T-helper 17 cell (primary cell): ENCODE results near the gene TPP1. TPM values are rescaled to one million over a fixed set of nuclear protein-coding genes. Genes with fewer than 3 reads are reported as not detected.

Experiments
- ATAC-seq: fragments of 150-1000 bp; cut with Tn5 transposase; 2 replicates; pipeline ENCODE4 v1.10.0; 2021; ENCODE audit warnings: mild to moderate bottlenecking, moderate library complexity
- DNase-seq, 3 donors: peaks; one replicate each; pipeline versions ENCODE4 v3.0.0 to v3.0.0-alpha.2; 2020 to 2021
- H3K9me3 ChIP-seq: one replicate; pipeline ENCODE4 v1.7.0; 2013; ENCODE audit warnings: low read length, mild to moderate bottlenecking; ENCODE audit not compliant: control insufficient read depth, poor library complexity, severe bottlenecking
- H3K27ac Mint-ChIP-seq: one replicate; pipeline ENCODE4 v1.8.0; 2022; ENCODE audit warnings: mild to moderate bottlenecking, moderate library complexity, mixed read lengths
- H3K27me3 Mint-ChIP-seq: one replicate; pipeline ENCODE4 v1.8.0; 2022; ENCODE audit warnings: mixed read lengths
- H3K36me3 Mint-ChIP-seq: one replicate; pipeline ENCODE4 v1.8.0; 2022; ENCODE audit warnings: low read depth, mixed read lengths
- H3K4me1 Mint-ChIP-seq: one replicate; pipeline ENCODE4 v1.8.0; 2022; ENCODE audit warnings: mild to moderate bottlenecking, mixed read lengths
- H3K4me3 Mint-ChIP-seq: one replicate; pipeline ENCODE4 v1.8.0; 2022; ENCODE audit warnings: mild to moderate bottlenecking, moderate library complexity, mixed read lengths
- total RNA-seq, 4 donors: library from RNA in 2 of 4; stranded (reverse) in 2 of 4; gene quantifications; one replicate each; pipeline ENCODE4 v1.2.3 and lab custom pipeline; 2022 to 2026

Gene TPP1
- total RNA-seq, 2 donors from 2014 or later, result 77.1 to 84.6 TPM

DNA sequence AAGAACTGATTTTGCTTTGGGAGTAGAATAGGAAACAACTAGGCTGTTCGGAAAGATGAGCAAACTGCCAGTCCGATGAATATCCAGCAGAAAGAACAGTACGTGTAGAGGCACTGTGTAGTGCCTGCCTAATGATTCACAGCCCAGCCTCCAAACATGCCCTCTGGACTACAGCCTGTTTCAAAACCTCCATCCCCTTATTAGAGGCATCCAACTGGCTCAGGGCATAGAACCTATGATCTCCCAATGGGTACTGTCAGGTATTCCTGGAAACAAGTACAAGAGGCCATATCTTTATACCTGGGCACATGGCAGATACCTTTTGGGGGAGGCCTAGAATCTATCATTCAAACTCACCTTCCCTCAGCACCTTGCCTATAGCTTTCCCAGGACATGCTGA lies 20.7 kb downstream of the TPP1 start:
- ATAC-seq (no peak), DNase-seq (no peak)
- peak overlapping the region; percentile 68 for H3K27ac Mint-ChIP-seq
- H3K27me3 Mint-ChIP-seq, result no peaks in the 10 kb centered on the region
- H3K4me1 Mint-ChIP-seq, result peaks cover 47% of the 10 kb centered on the region
- peaks cover 17% of the 10 kb centered on the region for H3K36me3 Mint-ChIP-seq
- H3K4me3 Mint-ChIP-seq, result no peak overlapping the region
- H3K9me3 ChIP-seq, result no peaks in the 10 kb centered on the region

DNA sequence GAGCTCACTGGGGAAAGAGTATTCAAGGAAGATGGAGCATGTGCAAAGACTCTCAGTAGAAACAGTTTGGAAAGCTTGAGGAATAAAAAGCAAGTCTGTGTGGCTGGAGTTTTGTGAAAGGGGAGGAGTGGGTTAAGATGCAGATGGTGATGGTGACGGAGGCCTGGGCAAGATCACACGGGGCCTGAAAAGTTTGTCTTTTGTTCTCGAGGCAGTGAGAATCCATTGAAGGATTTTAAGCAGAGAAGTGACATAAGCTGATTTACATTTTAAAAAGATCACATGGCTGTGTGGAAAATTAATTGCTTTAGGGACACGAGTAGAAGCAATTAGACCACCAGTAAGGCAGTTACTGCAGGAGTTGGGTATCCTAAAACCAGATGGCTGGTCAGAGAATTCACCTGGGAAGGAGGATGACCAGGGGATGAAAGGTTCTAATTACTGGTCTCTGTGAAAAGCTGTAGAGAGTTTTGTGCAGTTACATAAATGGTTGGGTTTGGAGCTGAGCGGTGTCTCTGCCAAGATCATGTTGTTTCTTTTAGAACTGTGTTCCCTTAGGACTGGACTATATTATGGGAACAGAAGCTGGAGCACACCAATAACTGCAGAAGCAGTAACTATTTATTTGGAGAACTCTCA lies 22.9 kb downstream of the TPP1 start:
- H3K9me3 ChIP-seq, result no peaks in the 10 kb centered on the region
- Mint-ChIP-seq H3K27me3 (no peaks in the 10 kb centered on the region), H3K4me1 (peaks cover 42% of the 10 kb centered on the region), H3K27ac (peak overlapping the region; percentile 65), H3K36me3 (peaks cover 19% of the 10 kb centered on the region), H3K4me3 (no peak overlapping the region)
- no peak for ATAC-seq
- DNase-seq, result no peak

GRCh38 chr11:6594142-6594768 lies 25.0 kb downstream of the TPP1 start:
- Mint-ChIP-seq H3K4me1 (peaks cover 37% of the 10 kb centered on the region), H3K27ac (peak overlapping the region; percentile 79), H3K36me3 (peaks cover 15% of the 10 kb centered on the region)

DNA sequence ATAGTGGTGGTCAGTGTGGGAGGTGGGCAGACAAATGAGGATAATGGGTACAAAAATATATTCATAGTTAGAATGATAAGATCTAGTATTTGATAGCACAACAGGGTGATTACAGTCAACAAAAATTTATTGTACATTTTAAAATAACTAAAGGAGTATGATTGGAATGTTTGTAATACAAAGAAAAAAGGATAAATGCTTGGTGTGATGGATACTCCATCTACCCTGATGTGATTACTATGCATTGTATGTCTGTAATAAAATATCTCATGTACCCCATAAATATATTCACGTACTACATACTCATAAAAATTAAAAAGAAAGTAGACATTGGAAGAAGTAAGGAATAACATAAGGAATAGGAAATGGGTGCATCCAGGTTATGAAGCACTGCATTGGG lies 31.2 kb downstream of the TPP1 start:
- ATAC-seq (no peak), DNase-seq (no peak)
- Mint-ChIP-seq H3K4me1 (peaks cover 6% of the 10 kb centered on the region), H3K36me3 (peaks cover 10% of the 10 kb centered on the region), H3K4me3 (no peak overlapping the region), H3K27me3 (no peaks in the 10 kb centered on the region), H3K27ac (peak overlapping the region; percentile 59)
- H3K9me3 ChIP-seq, result no peaks in the 10 kb centered on the region

More at GRCh38 chr11:6594142-6594768, 25.0 kb downstream of the TPP1 start:
- H3K27me3 Mint-ChIP-seq, result no peaks in the 10 kb centered on the region
- no peaks in the 10 kb centered on the region for H3K9me3 ChIP-seq
- ATAC-seq (no peak), DNase-seq (no peak)
- H3K4me3 Mint-ChIP-seq, result no peak overlapping the region

GRCh38 chr11:6587360-6587953 lies 31.8 kb downstream of the TPP1 start:
- ATAC-seq, result no peak
- H3K4me3 Mint-ChIP-seq, result no peak overlapping the region
- no peak for DNase-seq
- no peaks in the 10 kb centered on the region for H3K9me3 ChIP-seq
- H3K36me3 Mint-ChIP-seq, result peaks cover 10% of the 10 kb centered on the region
- H3K27me3 Mint-ChIP-seq, result no peaks in the 10 kb centered on the region
- peaks cover 6% of the 10 kb centered on the region for H3K4me1 Mint-ChIP-seq
- H3K27ac Mint-ChIP-seq, result peak overlapping the region; percentile 59

DNA sequence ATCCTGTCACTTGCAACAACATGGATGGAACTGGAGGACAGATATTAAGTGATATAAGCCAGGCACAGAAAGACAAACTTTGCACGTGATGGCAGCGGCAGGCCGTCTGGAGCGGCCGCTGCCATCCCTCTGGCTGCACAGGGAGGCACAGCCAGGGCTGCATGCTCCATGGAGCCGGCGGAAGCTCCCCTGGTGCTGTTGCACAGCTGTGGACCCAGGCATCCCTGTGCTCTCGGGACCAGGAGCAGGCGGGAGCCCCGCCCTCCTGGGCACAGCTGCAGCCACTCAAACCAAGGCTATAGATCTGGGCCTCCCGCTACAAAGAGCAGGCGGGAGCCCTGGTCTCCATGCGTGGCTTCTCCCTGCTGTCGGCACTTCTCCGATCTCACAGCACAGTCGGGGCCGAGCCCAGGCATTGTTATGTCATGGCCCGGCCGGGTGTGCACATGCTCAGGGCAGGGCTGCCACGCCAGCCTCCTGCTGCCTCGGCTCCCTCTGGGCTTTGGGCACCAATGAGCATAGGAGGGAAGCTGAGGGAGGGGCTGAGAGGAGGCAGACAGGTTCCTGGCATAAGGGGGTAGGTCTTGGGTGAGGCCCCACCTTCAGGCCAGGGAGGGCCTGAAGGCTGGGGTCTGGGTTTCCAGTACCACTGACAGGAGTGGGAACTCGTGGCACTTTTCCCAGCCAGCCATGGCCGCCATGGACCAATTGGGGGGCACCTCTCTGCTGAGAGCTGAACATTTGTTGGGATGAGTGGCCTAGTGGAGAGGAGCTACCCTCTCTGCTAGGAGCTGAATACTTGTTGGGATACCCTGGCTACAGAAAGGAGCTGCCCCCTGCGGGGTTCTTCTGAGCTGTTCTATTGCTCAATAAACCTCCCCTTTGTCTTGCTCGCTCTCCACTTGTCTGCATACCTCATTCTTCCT lies 32.5 kb downstream of the TPP1 start:
- Mint-ChIP-seq H3K27me3 (no peaks in the 10 kb centered on the region), H3K36me3 (peaks cover 8% of the 10 kb centered on the region), H3K4me3 (no peak overlapping the region), H3K27ac (no peak overlapping the region), H3K4me1 (peaks cover 5% of the 10 kb centered on the region)
- DNase-seq (no peak), ATAC-seq (no peak)
- no peaks in the 10 kb centered on the region for H3K9me3 ChIP-seq

DNA sequence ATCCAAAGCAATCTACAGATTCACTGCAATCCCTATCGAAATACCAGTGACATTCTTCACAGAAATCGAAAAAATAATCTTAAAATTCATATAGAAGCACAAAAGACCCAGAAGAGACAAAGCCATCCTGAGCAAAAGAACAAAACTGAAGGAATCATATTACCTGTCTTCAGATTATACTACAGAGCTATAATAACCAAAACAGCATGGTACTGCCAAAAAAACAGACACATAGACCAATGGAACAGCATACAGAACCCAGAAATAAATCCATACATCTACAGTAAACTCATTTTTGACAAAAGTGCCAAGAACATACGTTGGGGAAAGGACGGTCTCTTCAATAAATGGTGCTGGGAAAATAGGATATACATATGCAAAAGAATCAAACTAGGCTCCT lies 34.7 kb downstream of the TPP1 start:
- Mint-ChIP-seq H3K27me3 (no peaks in the 10 kb centered on the region), H3K4me3 (no peak overlapping the region), H3K27ac (no peak overlapping the region), H3K4me1 (peaks cover 2% of the 10 kb centered on the region), H3K36me3 (peaks cover 7% of the 10 kb centered on the region)
- ATAC-seq (no peak), DNase-seq (no peak)
- H3K9me3 ChIP-seq, result no peaks in the 10 kb centered on the region

- ATAC-seq (no peak), DNase-seq (no peak)
- H3K27ac Mint-ChIP-seq, result no peak overlapping the region
- H3K27me3 Mint-ChIP-seq, result no peaks in the 10 kb centered on the region
- no peak overlapping the region for H3K4me3 Mint-ChIP-seq
- no peaks in the 10 kb centered on the region for H3K9me3 ChIP-seq
- H3K4me1 Mint-ChIP-seq, result no peaks in the 10 kb centered on the region
- H3K36me3 Mint-ChIP-seq, result peaks cover 7% of the 10 kb centered on the region
Measured at GRCh38 chr11:6583584-6583983, 35.6 kb downstream of the TPP1 start.

DNA sequence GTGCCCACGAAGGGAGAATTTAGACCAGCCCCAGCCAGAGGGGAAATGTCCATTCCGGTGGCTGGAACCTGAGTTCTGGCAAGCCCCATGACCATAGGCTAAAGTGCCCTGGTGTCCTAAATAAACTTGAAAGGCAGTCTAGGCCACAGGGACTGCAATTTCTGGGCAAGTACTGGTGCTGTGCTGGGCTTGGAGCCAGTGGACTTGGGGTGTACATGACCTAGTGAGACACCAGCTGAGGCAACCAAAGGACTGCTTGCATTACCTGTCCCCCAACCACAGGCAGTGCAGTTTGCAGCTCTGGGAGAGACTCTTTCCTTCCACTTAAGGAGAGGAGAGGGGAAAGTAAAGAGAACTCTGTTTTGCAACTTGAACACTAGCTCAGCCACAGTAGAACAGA lies 39.5 kb downstream of the TPP1 start:
- Mint-ChIP-seq H3K27me3 (no peaks in the 10 kb centered on the region), H3K36me3 (peaks cover 2% of the 10 kb centered on the region), H3K27ac (no peak overlapping the region), H3K4me1 (peaks cover 2% of the 10 kb centered on the region), H3K4me3 (no peak overlapping the region)
- no peak for ATAC-seq
- H3K9me3 ChIP-seq, result no peaks in the 10 kb centered on the region
- no peak for DNase-seq

- H3K9me3 ChIP-seq, result no peaks in the 10 kb centered on the region
- DNase-seq (no peak), ATAC-seq (no peak)
- Mint-ChIP-seq H3K27ac (no peak overlapping the region), H3K27me3 (no peaks in the 10 kb centered on the region), H3K36me3 (peaks cover 2% of the 10 kb centered on the region), H3K4me1 (peaks cover 2% of the 10 kb centered on the region), H3K4me3 (no peak overlapping the region)
Measured at GRCh38 chr11:6578134-6578533, 41.1 kb downstream of the TPP1 start.

- Mint-ChIP-seq H3K27ac (no peak overlapping the region), H3K36me3 (peaks cover 6% of the 10 kb centered on the region), H3K4me3 (no peak overlapping the region), H3K27me3 (no peaks in the 10 kb centered on the region), H3K4me1 (peaks cover 5% of the 10 kb centered on the region)
- DNase-seq (no peak), ATAC-seq (no peak)
- no peaks in the 10 kb centered on the region for H3K9me3 ChIP-seq
Measured at GRCh38 chr11:6576471-6577373, 42.5 kb downstream of the TPP1 start.

DNA sequence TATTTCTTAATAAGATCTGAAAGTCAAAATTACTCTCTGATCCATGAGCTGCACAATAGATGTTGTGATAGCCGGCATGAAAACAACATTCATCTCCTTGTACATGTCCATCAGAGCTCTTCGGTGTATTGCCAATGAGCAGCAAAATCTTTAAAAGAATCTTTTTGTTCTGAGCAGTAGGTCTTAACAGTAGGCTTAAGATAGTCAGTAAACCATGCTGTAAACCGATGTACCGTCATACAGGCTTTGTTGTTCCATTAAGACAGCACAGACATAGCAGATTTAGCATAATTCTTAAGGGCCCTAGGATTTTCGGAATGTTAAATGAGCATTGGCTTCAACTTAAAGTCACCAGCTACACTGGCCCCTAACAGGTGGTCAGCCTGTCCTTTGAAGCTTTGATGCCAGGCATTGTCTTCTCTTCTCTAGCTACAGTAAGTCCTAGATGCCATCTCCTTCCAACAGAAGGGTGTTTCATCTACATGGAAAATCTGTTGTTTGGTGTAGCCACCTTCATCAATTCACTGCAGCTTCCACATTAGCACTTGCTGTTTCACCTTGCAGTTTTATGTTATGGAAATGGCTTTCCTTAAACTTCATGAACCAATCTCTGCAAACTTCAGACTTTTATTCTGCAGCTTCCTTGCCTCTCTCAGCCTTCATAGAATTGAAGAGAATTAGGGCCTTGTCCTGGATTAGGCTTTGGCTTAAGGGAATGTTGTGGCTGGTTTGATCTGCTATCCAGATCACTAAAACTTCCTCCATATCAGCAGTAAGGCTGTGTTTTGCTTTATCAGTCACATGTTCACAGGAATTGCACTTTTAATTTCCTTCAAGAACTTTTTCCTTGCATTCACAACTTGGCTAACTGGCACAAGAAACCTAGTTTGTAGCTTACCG lies 44.2 kb downstream of the TPP1 start:
- ATAC-seq (no peak), DNase-seq (no peak)
- no peaks in the 10 kb centered on the region for H3K9me3 ChIP-seq
- Mint-ChIP-seq H3K4me1 (peaks cover 5% of the 10 kb centered on the region), H3K36me3 (peaks cover 6% of the 10 kb centered on the region), H3K27me3 (no peaks in the 10 kb centered on the region), H3K4me3 (no peak overlapping the region), H3K27ac (peak overlapping the region; percentile 63)
